Stimulated activated CD8-positive, alpha-beta memory T cell treated with anti-CD3 and anti-CD28 coated beads, Interleukin-4, amount 100 ng/mL, for 1 hour (primary cell): ENCODE measurements around the gene C19orf12.
"Not testable (repeated sequence)": the region's sequence is repeated elsewhere in the genome, so short reads cannot be mapped to it uniquely, and the experiment has no call there.

Source experiments
- DNase-seq, 2 donors: peaks; one replicate each; pipeline ENCODE4 v3.0.0-alpha.2; 2020; ENCODE audit warnings: low read depth in 2 of 2, low spot score in 1 of 2

The C19orf12 gene

DNA sequence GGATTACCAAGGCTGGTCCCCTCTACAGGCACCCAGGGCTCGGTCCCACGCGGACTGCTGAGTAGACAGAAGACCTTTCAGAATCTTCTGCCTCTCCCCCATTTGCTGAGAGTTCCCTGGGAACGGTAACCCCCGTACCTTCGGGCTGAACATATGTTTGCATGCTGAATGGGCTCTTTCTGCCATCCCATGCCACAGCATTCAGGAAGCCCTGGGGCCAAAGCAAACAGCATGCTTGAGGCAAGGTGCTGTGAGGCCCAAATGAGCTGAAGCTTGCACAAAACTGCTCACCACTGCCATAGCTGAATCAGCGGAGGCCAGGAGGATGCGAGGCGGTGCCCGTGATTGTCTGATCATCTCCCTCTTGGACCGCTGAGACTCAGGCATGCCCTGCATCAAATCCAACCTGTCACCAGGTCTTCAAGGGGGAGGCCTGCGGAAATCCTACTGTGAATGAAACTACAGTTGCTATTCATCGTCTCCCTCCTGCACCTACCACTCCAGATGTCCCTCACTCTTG is 16.3 kb upstream of the C19orf12 start:
- no peak for DNase-seq

DNA sequence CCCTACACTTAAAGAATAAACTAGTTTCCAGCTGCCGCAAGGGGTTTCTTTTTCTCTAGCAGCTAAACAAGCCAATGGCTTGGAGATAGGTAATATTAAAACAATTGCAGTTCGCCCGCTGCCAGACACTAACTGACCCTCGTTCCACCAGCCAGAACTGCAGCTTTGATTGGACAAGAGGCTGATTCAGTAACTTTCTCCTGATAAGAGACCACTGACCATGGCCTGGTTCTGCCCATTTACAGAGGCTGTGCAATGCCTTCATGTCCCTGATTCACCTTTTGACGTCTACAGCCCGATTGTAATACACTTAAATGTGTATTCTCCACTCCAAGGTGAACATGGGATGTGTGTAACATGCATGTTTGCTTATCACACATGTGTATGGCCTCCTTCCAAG is 12.8 kb upstream of the C19orf12 start:
- DNase-seq: no peak

DNA sequence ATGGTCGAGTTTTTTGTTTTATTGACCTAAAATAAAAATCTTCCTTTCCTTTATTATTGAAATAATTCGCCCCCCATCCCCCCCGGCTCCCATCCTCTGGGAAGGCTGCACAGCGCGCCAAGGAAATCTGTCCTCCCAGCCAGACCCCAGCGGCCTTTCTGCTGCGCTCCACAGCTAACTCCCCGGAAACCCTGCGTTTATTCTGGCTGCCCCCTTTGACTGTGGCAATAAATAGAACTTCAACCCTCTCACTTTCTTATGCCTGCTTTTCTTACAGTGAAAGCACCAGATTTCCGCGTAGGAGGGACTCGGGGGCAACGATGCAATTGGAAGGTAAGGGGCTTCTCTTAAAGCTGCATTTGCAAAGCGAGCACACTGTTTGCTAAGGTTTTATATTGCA is 9.7 kb upstream of the C19orf12 start:
- no peak for DNase-seq

DNA sequence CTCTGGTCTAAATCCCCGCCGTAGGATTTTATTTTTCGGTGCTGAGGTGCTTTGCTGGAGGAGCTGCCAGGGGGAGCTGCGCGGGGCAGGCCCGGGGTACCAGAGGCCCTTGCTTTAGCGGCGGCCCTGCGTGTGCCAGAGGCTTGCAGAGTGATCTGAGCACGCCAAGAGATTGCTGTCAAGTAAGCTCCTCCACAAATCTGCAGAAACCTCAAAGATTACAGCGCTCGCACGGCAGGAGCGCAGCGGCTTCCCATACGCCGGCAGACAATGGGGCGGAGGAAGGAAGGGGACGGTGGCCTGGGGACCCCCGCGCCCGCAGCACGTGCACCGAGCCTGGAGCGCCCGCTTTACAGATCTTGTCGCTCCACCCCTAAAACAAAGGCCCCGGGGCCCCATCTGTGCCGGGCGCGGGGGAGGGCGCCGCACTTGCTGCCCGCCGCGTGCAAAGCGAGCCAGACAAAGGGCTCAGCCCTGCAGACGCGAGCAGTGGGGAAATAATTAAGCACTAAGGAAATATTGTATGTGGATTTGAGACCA is 9.1 kb upstream of the C19orf12 start:
- DNase-seq: no peak

DNA sequence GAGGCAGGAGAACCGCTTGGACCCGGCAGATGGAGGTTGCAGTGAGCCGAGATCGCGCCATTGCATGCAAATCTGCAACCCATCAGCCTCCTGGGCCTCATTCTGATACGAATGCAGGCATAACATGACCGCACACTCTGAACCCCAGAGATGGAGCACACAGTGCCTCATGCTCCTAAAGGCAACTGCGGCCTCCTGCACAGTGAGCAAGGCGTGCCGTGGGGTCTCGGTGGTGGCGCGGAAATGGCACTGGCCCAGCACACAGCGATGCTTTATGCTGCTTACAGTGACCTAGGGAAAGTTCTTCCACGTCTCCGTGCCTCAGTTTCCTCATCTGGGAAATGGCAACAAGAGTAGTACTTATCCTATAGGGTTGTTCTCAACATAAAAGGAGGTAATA is 2.0 kb upstream of the C19orf12 start:
- DNase-seq: no peak

DNA sequence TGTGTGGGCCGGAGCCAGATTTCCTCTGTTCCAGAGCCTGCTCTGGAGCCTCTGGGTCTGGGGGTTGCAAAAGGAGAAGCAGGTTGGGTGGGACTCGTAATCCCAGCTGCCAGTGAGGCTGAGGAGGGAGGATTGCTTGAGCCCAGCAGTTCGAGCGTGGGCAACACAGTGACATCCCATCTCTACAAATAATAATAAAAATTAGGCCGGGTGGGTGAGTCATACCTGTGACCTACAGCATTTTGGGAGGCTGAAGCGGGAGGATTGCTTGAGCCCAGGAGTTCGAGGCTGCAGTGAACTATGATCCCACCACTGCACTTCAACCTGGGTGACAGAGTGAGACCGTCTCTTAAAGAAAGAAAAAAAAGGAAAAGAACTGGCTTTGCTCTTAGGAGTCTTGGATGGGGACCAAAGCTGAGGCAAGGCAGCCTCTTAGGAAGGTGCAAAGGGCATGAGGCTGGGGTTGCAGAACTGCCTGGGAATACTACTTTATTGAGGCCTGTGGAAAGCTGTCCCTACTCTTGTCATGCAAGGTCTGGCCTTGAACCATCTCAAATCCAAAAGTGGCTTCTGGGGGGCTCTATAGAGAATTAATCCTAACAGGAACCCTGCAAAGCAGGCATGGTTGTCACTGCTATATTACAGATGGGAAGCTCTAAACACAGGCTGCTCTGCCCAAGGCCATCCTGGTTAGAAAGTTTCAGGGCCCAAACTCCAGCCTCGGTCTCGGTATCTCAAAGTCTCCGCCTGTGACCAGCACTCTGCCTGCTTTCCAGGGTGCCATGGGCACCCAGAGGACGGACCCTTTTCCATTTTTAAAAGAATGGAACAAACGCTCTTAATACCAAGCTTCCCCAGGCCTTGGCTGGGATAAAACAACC is 880 bp upstream of the C19orf12 start:
- no peak for DNase-seq

DNA sequence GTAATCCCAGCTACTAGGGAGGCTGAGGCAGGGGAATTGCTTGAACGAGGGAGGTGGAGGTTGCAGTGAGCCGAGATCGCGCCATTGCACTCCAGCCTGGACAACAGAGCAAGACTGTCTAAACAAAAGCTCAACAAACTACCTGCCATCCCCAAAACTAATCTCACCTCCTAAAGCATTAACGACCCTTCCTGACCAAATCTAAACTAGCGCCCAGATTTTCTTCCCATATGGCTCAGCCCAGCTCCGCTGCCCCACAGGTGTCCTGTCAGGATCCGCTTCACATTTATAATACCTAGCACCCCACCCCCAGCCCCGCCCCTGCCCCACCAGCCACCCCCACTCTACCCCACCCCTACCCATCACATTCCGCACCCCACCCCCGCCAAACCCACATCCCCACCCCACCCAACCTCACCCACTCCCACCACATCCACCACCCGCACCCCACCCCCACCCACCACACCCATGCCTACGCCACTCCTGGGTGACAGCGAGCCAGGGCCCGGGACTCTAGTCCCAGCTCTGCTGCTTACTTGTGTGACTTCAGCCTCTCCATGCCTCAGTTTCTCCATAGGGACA is 599 bp downstream of the C19orf12 start:
- DNase-seq: no peak

DNA sequence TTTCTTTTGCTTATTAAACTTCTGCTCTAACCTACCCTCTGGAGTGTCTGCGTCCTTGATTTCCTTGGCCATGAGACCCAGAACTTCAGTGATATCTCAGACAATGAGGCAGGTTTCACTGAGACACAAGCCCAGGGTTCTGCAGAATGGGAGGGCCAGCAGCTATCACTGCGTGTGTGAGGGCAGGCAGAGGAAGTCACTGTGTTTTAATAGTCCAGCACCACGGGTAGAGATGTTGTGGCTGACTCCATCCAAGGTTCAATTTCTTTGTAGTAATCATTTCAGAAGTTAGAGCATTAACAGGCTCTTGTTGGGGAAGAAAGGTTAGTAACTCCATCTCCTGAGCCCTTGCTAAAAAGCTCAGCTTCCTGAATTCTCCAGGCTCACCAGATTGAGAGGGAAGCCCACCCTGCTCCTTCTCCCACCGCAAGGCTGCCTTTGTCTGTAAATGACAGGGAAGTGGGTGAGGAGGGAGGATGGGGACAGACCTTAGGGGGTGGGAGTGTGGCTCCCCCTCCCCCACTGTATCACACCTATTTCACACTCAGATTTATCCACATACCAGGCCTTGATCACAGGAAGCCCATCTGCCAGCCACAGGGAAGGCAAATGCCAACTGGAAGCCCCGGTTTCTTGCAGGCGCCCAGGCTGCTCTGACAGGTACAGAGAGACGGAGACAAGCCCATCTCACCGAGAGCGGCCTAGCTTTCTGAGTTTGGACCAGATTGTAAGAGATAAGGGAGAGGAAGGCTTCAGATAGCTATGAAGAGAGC is 2.1 kb downstream of the C19orf12 start:
- DNase-seq: no peak

DNA sequence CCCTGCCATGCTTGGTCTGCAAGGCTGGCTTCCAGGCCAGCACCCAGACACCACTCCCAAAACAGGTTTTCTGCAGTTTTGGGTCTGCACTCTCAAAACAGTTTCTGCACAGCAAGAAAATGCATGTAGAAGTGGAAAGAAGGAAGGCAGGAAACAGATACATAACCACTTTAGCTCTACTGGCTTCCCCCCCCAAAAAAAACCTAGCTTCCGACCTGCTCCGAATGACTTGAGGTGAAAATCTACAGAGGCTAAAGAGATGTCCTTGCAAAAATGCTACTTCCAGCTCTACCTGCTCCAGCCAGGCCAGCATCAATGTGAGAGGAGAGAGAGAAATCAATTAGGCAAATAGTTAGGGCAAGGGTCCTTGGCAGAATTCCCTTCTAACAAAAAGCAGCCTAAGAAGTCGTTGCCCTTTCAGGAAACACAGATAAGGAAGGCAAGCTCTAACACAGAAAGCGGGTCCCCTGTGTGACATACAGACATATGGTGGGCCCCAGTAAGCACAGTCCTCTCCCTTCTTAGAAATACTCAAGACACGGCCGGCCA is 3.4 kb downstream of the C19orf12 start:
- no peak for DNase-seq

DNA sequence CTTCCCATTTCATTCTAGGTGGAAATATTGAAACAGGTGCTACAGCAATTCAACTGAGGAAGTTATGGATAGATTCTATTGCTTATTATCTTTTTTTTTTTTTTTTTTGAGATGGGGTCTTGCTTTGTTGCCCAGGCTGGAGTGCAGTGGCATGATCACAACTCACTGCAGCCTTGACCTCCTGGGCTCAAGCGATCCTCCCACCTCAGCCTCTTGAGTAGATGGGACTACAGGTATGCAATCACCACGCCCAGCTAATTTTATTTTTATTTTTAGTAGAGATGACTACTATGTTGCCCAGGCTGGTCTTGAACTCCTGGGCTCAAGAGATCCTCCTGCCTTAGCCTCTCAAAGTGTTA is 5.6 kb downstream of the C19orf12 start:
- DNase-seq: not testable (repeated sequence)

DNA sequence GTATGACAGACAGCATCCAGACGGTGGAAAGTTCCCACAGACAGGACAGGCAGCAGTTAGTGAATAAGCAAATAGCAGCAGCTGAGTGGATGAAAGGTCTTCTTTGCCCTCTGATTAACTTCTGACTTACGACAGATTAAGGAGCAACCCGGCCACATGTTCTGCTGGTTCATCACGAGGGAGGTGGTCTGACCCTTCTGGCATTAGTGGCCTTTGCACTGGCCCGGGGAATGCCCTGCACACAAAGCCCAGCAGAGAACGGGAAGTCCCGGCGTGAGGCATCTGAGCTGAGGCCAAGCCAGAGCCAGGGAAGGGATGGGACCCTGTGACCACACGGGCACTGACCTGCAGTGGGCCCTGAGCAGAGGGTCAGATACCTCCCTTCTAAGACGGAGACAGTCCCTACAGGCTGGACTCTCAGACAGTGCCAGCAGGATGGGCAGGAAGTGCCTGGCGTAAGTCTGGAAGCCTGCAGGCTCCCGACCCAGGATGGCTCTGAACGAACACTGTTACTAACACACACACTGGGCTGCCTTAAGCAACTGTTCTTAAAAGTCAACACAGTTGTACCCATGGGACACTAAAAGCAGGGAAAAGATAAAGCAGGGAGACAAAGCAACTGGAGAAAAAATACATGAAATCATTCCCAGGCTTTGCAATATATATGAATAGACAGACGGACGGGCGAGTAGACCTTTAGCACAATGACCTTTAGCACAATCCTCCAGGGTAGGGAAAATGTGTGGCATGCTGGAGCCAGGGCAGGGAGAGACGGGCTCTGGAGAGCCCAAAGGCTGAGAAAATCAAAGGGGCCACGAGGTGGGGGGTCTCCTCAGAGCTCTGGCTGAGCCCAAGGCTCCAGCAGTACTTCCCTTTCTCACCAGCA is 6.3 kb downstream of the C19orf12 start:
- no peak for DNase-seq

DNA sequence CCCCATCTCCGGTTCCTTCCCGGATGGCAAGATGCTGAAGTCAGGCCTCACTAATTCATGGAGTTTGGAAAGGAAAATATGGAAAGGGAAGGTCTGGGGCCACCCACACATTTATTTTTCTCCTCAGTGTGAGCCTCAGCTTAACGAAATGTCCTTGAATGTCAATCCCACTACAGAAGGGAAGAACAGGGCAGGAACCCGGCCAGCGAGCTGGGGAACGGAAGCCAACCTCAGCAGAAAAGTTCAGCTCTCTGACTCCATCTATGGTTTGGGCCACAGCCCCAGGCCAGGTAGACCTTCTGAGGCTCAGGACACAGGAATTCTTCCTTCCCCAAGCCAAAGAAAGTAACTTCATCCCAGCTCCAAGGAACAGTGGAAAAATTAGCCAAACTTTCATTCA is 8.4 kb downstream of the C19orf12 start:
- no peak for DNase-seq

DNA sequence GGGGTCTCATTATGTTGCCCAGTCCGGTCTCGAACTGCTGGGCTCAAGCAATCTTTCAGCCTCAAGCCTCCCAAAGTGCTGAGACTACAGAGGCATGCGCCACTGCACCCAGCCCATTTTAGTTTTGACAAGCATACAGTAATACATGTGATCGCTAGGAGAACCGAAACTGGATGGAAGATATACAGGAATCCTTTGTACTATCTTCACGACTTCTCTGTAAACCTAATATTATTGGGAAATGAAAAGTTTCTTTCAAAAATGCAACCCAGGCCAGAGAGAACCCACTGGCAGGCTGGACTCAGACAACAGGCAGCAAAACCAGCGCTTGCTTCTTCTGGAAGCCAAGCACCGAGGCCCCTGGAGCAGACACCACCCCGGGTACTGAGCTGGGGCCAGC is 9.4 kb downstream of the C19orf12 start:
- no peak for DNase-seq

DNA sequence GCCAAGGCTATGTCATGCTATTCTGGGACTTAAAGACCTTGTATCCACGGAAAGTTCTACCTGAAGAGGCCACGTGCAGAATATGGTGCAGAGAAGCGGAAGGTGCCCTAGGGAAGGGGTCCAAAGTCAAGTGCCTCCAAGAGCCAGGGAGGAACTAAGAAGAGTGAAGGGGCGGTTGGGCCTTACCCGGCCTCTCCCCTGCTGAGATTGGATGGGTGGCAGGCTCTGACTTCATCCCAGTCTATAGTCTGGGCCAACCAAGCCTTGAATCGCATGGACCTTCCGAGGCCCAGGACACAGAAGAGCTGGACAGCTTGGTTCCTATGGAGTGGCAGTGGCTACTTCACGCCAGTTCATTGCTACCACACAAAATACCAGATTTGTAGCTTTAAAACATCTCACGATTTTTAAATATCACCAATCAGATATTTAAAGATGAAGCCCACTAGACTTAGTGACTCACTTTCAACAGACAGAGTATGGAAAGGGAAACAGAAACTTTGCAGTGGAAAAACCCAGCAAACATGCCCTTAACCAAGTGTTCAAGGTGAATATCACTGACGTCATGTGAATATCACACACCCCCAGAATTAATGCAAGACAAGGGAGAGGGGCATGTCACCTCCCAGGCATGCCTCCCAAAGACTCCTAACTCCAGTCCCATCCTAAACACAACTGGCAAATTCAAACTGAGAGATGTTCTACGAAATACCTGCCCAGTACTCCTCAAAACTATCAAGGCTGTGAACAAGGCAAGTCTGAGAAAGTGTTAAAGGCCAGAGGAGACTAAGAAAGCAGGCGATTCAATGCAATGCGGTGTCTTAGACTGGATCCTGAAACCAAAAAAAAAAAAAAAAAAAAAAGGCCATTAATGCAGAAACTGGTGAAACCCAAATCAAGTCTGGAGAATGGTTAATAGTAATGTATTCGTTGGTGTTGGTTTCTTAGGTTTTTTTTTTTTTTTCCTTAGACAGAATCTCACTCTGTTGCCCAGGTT is 10.2 kb downstream of the C19orf12 start:
- DNase-seq: no peak

DNA sequence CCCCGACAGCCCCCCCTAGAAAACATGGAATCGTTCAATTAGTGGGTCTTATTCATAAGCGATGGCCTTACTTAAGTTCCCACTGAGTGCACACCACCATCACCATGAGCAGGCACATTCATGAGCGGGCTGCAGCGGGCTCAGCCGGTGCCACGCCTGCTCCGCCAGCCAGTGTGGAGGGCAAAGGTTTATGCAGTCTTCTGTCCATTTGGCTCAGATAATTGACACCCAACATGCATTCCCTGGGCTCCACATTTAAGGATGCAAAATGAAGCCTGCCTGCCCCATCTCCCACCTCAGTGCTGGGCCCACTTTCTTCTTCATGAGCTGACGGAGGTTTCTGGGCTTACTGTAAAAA is 12.1 kb downstream of the C19orf12 start:
- no peak for DNase-seq

DNA sequence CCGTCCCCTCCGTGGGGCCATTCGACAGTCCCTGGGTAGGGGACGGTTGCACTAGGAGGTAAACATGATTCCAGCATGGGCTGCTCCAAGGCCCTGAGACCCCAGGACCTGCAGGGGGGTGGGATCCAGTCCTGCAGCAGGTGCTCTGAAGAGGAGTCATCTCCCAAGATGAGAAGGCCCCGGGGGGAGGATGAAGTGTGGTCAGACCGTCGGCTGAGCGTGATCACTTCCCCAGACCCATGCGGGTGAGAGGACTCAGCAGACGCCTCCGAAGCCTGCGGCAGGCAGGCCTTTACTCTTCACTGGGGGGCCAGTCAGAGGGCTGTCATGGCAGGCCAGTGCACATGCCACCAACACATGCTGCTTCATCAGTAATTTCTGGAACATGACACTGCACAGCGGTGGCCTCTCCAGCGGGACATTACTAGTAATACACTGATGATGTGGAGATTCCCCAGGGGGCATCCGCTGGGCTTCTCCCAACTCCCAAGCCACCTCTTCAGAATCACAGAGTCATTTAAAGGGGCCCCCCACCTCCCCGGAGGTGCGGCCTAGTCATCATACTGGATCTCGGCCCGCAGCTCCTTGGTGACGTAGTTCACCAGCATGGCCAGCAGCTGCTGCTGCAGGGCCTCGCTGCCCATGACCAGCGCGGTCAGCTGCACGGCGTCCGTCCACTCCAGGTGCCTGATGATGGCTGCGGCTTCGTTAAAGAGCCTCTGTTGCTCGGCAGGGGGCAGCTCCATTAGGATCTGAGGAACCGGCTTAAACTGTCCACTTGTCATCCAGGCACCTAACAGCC is 12.7 kb downstream of the C19orf12 start:
- no peak for DNase-seq

DNA sequence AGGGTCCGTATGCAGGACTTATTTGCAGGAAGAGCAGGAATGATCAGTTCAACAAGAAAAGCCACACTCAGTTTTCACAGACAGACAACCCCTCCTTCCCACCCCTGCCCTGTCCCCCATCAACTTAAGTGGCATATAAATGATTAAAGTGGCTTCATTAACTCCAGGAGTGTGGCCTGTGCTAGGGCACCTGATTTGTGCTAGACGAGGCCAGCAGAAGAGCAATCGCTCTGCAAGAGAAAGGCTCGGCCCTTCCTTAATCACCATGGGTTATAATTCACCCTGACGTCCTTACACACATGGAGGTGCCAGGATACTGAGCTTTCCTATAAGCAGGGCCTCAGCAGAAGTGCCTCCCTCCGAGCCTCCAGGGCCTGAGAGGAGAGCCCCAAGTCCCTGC is 14.6 kb downstream of the C19orf12 start:
- DNase-seq: no peak

DNA sequence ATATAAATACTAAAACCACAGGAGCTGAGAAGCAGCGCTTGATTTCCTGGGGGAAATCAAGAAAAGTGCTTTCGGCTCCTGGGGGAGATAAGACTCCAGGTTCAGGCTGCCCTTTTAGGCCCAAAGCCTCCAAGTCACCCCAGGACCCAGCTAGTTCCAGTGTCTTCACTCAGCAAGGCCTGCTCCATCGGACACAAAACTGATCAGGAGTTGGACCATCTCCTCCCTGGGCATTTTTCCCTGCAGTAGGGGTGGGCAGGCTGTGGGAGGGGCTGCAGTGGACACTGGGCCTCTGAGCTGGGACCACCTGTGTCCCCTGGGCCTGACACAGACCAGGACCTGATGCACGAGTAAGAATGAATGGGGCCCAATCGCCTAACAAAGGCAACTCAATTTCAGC is 15.2 kb downstream of the C19orf12 start:
- no peak for DNase-seq
